Thyroid gland (tissue), 4 donors: Measurements from ENCODE around the gene ERFE. TPM values are rescaled to one million over a fixed set of nuclear protein-coding genes. Genes with fewer than 3 reads are reported as not detected.

ENCODE experiments used
- DNase-seq, 2 donors: peaks; one replicate each; pipeline ENCODE4 v3.0.0-alpha.2; 2019
- H3K27ac ChIP-seq, 3 donors: fragments of 200-600 bp; sonication (generic); 1 replicate in 2 of 3; 2 replicates in 1 of 3; pipeline ENCODE4 v1.5.1; 2016 to 2019; ENCODE audit warnings: mild to moderate bottlenecking in 1 of 3, moderate library complexity in 1 of 3
- H3K27me3 ChIP-seq: fragments of 200-600 bp; sonication (generic); one replicate; pipeline ENCODE4 v1.5.1; 2019
- H3K36me3 ChIP-seq, 2 donors: fragments of 200-600 bp; sonication (generic); one replicate each; pipeline ENCODE4 v1.5.1; 2016 to 2019
- H3K4me1 ChIP-seq, 2 donors: fragments of 200-600 bp; sonication (generic); one replicate each; pipeline ENCODE4 v1.5.1; 2017 to 2019
- H3K4me3 ChIP-seq, 3 donors: fragments of 200-600 bp; sonication (generic); replicated peaks in 1 of 3; 1 replicate in 2 of 3; 2 replicates in 1 of 3; pipeline ENCODE4 v1.5.1; 2016; ENCODE audit warnings: mild to moderate bottlenecking in 1 of 3
- H3K9me3 ChIP-seq: fragments of 200-600 bp; sonication (generic); one replicate; pipeline ENCODE4 v1.5.1; 2017
- CTCF ChIP-seq, 6 experiments: fragments of 200-600 bp in 3 of 6; fragments of 450-650 bp in 3 of 6; sonication (generic) in 3 of 6; IDR thresholded peaks; one replicate each; pipeline ENCODE4 v1.5.1; 2016 to 2019; ENCODE audit warnings: antibody characterized with exemption in 6 of 6, mild to moderate bottlenecking in 2 of 6, inconsistent platforms in 1 of 6, moderate library complexity in 1 of 6
- POLR2A ChIP-seq, 2 donors: fragments of 450-650 bp; IDR thresholded peaks; one replicate each; pipeline ENCODE4 v1.6.1; 2017; ENCODE audit warnings: antibody characterized with exemption in 2 of 2, mild to moderate bottlenecking in 2 of 2, moderate library complexity in 1 of 2
- WGBS, 2 donors: methylation state at CpG; one replicate each; pipeline ENCODE4 v1.1.5; 2017; 5-methylcytosine and 5-hydroxymethylcytosine counted together
- intact Hi-C: fragments of 100-400 bp; cut with DNase I; formaldehyde crosslinking; loops from one replicate; pipeline ENCODE4 v1.15.1; 2023
- total RNA-seq, 4 donors: library from RNA; depleted of rRNA; stranded (reverse); fragments of >200 nt; gene quantifications; one replicate each; pipeline ENCODE4 v1.2.3, GENCODE V29; 2016

Gene ERFE
- total RNA-seq, 4 donors from 2014 or later, result 2.8 to 15.3 (median 5.8) TPM

- TF ChIP-seq POLR2A (IDR thresholded peaks at IDR 0.05) (no peak), CTCF (IDR thresholded peaks at IDR 0.05) (no peak)
- no peak overlapping the region for H3K27ac ChIP-seq
- H3K9me3 ChIP-seq, result no peaks in the 10 kb centered on the region
- intact Hi-C loops, result no loop called here
- DNase-seq, result no peak
- H3K4me1 ChIP-seq, result peaks cover 0 to 5% of the 10 kb centered on the region in 2 donors
- H3K4me3 ChIP-seq, result no peak overlapping the region
- 85 to 87% methylated on average over 18 to 19 of the region's 19 CpGs for WGBS, 2 donors
- H3K36me3 ChIP-seq, result no peaks in the 10 kb centered on the region
- H3K27me3 ChIP-seq, result no peaks in the 10 kb centered on the region
Measured at GRCh38 chr2:238124488-238125126, 34.2 kb upstream of the ERFE start.

- no peak for DNase-seq
- intact Hi-C loops, result no loop called here
- Histone ChIP-seq H3K4me1 (peaks cover 0 to 5% of the 10 kb centered on the region in 2 donors), H3K27me3 (no peaks in the 10 kb centered on the region), H3K4me3 (no peak overlapping the region), H3K9me3 (no peaks in the 10 kb centered on the region), H3K27ac (no peak overlapping the region), H3K36me3 (no peaks in the 10 kb centered on the region)
- no peak for TF ChIP-seq POLR2A (IDR thresholded peaks at IDR 0.05)
- TF ChIP-seq CTCF (IDR thresholded peaks at IDR 0.05), result no peak
- 88% methylated on average over 13 to 16 of the region's 20 CpGs for WGBS, 2 donors
Measured at GRCh38 chr2:238125127-238125885, 33.5 kb upstream of the ERFE start.

GRCh38 chr2:238126338-238126737 lies 32.4 kb upstream of the ERFE start:
- TF ChIP-seq POLR2A (IDR thresholded peaks at IDR 0.05) (no peak), CTCF (IDR thresholded peaks at IDR 0.05) (no peak)
- Histone ChIP-seq H3K36me3 (no peaks in the 10 kb centered on the region), H3K27ac (no peak overlapping the region), H3K27me3 (no peaks in the 10 kb centered on the region), H3K4me1 (peaks cover 0 to 5% of the 10 kb centered on the region in 2 donors), H3K9me3 (no peaks in the 10 kb centered on the region), H3K4me3 (no peak overlapping the region)
- intact Hi-C loops, result no loop called here
- 85 to 94% methylated on average over 2 of the region's 2 CpGs for WGBS, 2 donors
- DNase-seq, result no peak

GRCh38 chr2:238126775-238127164 lies 32.0 kb upstream of the ERFE start:
- Histone ChIP-seq H3K36me3 (no peaks in the 10 kb centered on the region), H3K4me1 (peaks cover 0 to 5% of the 10 kb centered on the region in 2 donors), H3K4me3 (no peak overlapping the region), H3K27me3 (no peaks in the 10 kb centered on the region), H3K27ac (no peak overlapping the region), H3K9me3 (no peaks in the 10 kb centered on the region)
- intact Hi-C loops, result no loop called here
- no peak for TF ChIP-seq POLR2A (IDR thresholded peaks at IDR 0.05)
- no peak for TF ChIP-seq CTCF (IDR thresholded peaks at IDR 0.05)
- DNase-seq, result no peak
- WGBS, 2 donors, result 70 to 81% methylated on average over 2 of the region's 2 CpGs
